HG02610 (cell line): ENCODE data around the gene FBXL7.

ENCODE experiments used
- ATAC-seq: cut with Tn5 transposase; IDR thresholded peaks from one replicate; pipeline ENCODE4 v1.9.1; 2021; ENCODE audit warnings: mild to moderate bottlenecking, moderate library complexity; ENCODE audit not compliant: unreplicated experiment

Gene FBXL7

GRCh38 chr5:15575666-15576065, 75.7 kb downstream of the FBXL7 start:
- ATAC-seq: no peak

DNA sequence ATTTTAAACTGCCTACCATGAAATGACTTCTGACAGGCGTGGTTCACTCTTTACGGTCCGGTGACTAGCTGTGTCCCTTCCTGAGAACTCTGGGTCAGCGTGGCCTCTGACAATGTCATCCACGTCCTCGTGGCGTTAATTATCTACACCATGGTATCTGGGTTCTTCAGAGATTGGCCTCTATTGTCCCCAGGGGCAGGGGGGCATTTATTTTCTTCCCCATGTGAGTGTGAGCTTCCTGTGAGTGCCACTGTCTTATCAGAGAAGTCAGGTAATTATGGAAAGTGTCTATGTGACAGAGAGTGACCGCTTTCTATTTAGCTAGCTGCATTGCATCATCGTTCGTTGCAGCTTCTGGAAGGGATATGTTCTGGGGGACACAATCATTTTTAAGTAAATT, 77.2 kb downstream of the FBXL7 start:
- ATAC-seq: no peak

DNA sequence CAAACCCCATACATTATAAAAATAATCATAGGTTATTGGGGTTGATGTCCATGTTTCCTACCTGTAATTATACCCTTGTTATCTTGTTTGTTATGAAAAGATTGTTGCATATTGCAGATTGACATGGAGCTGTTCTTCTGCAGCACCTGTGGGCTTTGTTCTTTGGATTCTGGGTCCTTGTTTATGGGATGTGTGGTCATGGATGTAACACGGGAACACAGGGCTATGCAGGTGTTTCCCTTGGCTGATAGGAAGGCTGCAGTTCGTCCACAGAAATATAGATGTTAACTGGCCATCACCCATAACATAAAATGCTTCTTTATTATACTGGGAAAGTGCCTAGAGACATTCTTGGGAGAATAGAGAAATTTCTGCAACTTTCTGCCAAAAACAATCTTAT, 77.9 kb downstream of the FBXL7 start:
- ATAC-seq: no peak

- ATAC-seq: no peak
Observed at GRCh38 chr5:15579193-15579990, 79.4 kb downstream of the FBXL7 start.

DNA sequence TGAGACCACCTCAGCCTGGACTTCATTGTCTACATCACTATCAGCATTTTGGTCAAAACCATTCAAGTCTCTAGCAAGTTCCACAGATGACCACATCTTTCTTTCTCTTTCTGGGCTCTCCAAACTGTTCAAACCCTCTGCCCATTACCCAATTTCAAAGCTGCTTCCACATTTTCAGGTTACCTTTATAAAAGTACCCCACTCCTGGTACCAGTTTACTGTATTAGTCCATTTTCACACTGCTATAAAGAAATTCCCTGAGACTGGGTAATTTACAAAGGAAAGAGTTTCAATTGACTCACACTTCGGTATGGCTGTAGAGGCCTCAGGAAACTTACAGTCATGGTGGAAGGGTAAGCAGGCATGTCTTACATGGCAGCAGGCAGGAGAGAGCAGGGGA, 84.5 kb downstream of the FBXL7 start:
- ATAC-seq: no peak

GRCh38 chr5:15585128-15585527, 85.1 kb downstream of the FBXL7 start:
- no peak for ATAC-seq

- no peak for ATAC-seq
Observed at GRCh38 chr5:15585841-15586591, 86.0 kb downstream of the FBXL7 start.

- no peak for ATAC-seq
Observed at GRCh38 chr5:15587916-15588315, 87.9 kb downstream of the FBXL7 start.

GRCh38 chr5:15592728-15593127, 92.7 kb downstream of the FBXL7 start:
- ATAC-seq: no peak

DNA sequence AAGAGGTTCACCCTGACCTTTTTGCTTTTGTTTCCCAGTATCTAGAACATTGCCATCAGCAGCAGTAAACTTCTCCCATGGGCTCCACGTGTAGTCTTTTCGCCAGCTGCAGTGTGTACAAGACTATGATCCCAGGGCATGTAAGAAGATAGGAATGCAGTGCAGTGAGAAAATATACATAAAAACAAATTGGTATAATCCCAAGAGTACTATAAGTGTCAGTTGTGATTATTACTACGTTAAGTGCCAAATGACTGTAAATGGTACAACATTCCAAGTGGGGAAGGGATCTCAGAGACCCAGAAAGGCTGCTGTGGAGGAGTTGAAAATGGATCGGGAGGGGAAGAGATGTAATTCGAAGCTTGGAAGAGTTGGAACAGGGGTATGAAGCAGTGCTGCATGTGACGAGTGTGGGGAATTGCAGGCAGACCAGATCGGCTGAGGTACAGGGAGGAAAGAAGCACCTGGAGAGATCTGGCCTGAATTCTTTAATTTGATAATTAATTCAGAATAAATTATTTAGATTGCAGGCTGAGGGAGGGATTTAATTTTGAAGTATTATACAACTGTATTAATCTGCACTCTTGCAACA, 95.1 kb downstream of the FBXL7 start:
- no peak for ATAC-seq

DNA sequence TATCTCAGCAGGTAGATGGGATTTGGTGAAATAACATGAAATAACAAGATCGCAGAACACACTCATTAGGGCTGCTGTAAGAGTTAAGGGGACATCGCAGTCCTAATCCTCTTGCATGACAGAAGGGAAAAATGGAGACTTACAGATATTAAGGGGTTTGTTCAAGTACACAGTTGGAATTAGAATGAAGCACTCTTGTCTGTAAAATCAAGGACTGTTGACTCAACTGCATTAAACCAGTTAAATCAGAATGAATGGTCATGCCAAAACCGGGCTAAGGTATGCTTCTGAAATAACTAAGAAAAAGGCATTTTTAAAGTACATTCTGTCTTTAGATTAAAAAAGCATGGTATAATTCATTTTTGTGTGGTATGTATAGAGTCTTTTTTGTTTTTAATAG, 95.9 kb downstream of the FBXL7 start:
- no peak for ATAC-seq

DNA sequence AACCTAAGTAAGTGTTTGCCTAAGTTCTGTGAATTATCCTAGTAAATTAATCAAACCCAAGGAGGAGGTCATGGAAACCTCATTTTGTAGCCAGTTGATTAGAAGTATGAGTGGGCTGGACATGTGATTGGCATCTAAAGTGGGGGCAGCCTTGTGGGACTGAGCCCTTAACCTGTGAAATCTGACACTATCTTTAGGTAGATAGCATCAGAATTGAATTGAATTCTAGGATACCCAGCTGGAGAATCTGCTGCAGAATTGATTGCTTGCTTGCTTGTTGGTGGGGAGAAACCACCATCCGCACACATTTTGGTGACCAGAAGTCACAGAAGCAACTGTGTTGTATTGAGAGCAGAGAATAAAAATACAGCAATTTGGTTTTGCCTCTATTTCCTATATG, 97.0 kb downstream of the FBXL7 start:
- no peak for ATAC-seq

- no peak for ATAC-seq
Observed at GRCh38 chr5:15597804-15598203, 97.8 kb downstream of the FBXL7 start.

- ATAC-seq: no peak
Observed at GRCh38 chr5:15598294-15598902, 98.4 kb downstream of the FBXL7 start.

DNA sequence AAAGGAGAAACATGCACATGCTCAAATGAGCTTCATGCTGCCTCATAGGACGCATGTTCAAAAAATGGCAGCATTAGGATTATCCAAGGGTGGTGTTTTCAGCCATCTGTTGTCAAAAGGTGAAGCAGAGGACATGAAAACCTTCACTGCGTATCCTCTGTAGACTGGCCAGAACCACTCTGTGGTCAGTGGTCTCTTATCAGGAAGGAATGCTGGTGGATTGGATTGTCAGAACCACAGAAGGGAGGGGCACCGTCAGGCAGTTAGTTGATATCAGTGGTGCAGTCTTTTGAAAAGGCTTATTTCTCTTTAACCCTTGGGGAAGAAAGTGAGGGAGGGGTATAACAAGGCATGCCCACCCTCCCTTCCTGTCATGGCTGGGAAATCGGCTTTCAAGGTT, 100.1 kb downstream of the FBXL7 start:
- ATAC-seq: no peak

GRCh38 chr5:15601274-15601673, 101.3 kb downstream of the FBXL7 start:
- ATAC-seq: no peak

- ATAC-seq: no peak
Observed at GRCh38 chr5:15601853-15602252, 101.9 kb downstream of the FBXL7 start.

GRCh38 chr5:15604986-15605385, 105.0 kb downstream of the FBXL7 start:
- ATAC-seq: no peak

DNA sequence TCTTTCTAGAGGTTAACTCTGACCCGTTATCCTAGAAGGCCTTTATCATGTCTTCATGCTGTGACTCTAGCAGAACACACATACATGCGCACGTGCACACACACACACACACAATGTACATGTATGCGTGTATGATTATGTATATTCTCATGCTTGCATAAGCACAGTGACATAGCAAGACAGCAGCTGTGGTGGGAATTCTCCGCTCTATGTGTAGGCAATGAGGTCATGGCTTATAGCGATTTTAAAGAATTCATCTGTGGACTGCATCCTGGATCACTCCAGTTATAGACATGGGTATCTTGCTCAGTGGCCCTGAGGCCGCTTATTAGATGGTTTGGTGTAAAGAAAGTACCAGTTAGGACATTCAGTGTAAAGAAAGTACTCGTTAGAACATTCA, 106.2 kb downstream of the FBXL7 start:
- ATAC-seq: no peak

GRCh38 chr5:15607076-15607475, 107.1 kb downstream of the FBXL7 start:
- no peak for ATAC-seq

DNA sequence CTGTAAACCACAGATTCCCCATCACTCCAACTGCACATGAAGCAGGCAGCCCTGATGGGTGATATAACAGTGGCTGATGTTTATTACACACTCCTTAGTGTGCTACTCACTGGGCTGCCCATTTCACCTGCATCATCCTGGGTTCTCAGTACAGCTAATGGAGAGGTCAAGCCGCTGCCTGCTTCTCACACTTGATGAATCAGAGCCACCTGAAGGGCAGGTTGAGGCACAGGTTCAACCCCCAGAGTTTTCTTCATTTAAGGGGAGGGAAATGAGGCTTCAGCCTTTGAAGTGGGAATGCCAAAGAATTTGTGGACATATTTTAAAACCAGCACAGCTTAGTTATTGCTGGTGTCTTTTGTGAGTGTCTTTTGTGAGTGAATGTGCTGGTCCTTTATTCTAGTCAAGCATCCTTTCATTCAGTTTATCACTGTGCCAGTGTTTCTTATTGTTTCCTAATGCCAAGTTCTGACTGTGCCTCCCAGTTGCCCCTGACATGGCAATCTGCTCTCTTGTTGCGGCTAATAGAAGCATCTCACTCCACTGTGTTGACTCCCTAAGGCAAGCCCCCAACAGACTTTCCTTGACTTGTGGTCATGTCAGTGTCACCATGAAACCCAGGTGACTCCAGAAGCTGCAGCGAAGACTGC, 109.2 kb downstream of the FBXL7 start:
- no peak for ATAC-seq
